Measurements from ENCODE around the gene RMND5B.
A peak's percentile ranks its signal among the peaks of the same experiment; 100 is the strongest.

Gene RMND5B

GRCh38 chr5:178136990-178137389 is 6.2 kb downstream of the RMND5B start:
- DNase-seq, result no peak

DNA sequence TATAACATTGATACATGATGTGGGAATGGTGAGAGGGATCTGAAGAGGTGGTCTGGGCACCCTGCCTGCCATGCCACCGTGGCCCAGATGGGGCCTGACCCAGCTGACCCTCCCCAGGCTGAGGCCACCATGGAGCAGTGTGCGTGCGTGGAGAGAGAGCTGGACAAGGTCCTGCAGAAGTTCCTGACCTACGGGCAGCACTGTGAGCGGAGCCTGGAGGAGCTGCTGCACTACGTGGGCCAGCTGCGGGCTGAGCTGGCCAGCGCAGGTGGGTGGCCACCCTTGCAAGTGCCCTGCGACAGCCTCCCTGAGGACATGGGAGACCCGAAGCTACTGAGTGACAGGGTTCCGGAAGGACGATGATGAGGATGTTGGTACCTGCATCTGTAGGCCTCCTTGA is 7.2 kb downstream of the RMND5B start:
- DNase-seq, result no peak

- no peak for DNase-seq
Measured at GRCh38 chr5:178141550-178141949, 10.7 kb downstream of the RMND5B start.

- DNase-seq, result no peak
Measured at GRCh38 chr5:178142642-178143041, 11.8 kb downstream of the RMND5B start.

GRCh38 chr5:178143246-178143645 is 12.4 kb downstream of the RMND5B start:
- DNase-seq, result no peak

DNA sequence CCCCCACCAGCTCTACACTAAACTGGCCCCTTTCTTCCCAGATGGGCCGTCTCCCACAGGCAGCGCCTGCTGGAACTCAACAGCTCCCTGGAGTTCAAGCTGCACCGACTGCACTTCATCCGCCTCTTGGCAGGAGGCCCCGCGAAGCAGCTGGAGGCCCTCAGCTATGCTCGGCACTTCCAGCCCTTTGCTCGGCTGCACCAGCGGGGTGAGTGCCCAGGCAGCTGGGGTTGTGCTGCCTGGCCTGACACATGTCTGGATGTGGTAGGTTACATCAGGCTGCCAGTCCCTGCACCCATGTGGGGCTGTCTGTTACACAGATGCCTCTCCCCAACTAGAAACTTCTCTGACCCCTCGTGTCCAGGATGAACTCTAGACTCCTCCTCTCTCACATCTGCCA is 13.1 kb downstream of the RMND5B start:
- DNase-seq, result no peak

DNA sequence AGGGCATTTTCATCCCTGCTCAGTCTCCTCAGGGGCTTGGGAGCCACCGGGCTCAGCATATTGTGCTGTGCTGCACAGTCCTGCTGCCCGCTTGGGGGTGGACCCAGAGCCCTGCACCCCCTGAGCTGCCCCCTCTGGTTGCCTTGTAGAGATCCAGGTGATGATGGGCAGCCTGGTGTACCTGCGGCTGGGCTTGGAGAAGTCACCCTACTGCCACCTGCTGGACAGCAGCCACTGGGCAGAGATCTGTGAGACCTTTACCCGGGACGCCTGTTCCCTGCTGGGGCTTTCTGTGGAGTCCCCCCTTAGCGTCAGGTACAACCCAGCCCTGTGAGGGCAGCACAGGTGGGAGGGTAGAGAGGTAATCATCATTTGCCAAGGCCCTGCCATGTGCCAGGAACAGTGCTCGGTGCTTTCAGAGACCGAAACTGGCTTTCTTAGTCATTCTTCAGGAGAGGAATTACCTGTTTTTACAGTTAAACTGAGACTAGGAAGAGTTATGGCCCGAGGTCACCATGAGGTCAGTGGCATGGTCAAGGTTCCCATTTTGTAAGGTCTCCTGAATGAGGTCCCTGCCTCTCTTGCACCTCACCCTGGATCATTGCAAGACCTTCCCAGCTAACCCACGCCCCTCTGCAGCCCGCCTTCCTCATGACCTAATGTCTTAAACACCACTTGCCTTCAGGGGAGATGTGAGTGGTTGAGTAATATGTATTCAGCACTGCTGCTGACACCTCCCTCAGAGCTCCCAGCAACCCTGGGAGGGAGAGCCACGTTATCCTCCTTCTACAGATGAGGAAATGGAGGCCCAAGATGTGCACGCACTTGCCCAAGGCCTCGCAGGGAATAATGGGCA is 15.4 kb downstream of the RMND5B start:
- no peak for DNase-seq

- DNase-seq, result no peak
Measured at GRCh38 chr5:178147406-178147805, 16.6 kb downstream of the RMND5B start.

DNA sequence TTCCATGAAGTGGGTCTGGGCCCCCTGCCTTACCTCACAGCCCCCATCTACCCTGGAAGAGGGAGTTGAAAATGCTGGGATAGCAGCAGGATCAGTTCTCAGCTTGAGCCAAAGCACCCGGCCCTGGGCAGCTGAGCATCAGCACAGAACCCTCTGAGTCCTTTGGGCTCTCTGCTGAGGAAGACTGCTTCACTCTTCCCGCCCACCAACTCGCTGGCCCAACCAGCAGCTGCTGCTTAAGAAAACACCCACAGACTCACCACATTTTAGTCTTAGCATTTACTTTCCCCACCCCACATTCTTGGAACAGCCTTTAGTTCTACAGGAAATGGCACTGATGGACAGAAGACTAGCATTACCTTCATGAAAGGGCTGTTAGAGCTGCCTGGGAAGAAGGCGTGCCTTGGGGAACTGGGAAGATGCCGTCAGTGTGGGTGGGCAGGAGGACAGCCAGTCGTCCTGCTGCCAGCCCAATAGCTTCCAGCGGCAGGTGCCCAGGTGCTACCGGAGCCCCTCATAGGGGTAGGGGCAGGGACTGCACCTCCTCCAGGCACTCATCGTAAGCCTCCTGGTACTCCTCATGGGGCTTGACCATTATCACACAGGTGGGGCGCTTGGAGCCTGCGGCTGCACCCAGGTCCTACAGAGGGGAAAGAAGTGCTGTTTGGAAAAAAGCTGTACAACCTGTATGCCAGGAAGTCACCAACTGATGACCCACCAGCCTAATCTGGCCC is 18.6 kb downstream of the RMND5B start:
- DNase-seq, result no peak

DNA sequence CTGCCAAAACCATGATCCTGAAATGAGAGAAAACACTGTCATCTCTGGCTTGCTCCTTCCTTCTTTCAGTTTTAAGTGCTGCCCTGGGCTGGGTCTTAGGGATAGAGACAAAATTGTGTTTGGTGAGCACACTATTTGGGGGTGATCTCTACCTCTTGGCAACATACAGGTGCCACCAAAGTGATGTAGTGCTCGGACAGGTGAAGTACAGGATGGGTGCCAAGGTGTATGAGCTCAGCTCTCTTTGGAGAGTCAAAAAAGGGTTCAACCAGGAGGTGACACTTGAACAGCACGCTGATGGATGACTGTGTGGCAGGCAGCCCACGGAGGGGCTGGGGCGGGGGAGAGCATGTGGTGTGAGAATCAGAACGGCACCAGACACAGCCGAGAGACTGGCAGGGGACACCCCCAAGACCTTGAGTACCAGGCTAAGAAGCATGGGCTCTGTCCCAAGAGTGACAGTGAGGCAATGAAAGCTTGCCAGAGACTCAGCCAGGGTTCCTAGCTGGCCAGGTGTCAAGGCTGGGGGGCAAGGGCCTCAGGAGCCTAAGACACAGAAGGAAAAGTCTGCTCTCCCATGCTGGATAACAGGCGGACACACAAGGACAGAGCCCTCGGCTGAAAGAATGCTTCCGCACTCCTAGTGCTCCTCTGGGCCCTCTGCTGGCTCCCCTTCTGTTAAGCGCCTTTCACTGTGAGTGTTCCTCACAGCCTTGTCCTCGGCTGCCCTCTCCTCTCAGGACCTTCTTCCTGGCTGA is 20.3 kb downstream of the RMND5B start:
- no peak for DNase-seq

DNA sequence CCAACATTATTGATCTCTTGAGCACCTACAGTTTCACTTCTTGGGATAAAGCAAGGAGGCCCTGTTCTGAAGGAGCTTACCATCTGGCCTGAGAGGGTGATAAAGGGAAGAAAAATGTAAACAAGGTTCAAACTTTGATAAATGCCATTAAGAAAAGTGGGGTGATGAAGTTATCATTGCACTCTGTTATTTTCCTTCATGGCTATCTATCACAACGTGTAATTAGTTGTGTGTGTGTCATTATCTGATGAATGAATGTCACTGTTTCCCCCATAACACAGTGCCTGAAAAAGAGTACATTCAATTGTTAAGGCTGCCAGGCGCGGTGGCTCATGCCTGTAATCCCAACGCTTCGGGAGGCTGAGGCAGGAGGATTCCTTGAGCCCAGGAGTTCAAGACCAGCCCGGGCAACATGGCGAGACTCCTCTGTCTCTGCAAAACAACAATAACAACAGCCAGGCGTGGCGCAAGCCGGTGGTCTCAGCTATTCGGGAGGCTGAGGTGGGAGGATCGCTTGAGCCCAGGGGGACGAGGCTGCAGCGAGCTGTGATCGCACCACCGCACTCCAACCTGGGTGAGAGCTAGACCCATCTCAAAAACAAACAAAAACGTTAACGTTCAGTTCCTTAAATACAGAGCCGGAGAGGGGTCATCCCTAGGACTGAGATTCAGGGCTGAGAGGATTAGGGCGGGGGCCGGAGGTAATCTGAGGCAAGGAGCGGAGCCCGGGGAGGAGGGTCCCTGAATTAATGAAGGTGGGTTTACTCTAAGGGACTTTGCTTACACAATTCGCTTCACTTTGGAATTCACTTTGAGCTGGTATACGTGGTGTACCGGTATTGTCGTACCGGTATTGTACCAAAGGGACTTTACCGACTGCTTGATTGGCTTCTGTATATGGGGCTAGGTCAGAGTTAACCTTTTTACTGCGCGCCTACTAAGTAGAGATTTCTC is 22.0 kb downstream of the RMND5B start:
- no peak for DNase-seq

DNA sequence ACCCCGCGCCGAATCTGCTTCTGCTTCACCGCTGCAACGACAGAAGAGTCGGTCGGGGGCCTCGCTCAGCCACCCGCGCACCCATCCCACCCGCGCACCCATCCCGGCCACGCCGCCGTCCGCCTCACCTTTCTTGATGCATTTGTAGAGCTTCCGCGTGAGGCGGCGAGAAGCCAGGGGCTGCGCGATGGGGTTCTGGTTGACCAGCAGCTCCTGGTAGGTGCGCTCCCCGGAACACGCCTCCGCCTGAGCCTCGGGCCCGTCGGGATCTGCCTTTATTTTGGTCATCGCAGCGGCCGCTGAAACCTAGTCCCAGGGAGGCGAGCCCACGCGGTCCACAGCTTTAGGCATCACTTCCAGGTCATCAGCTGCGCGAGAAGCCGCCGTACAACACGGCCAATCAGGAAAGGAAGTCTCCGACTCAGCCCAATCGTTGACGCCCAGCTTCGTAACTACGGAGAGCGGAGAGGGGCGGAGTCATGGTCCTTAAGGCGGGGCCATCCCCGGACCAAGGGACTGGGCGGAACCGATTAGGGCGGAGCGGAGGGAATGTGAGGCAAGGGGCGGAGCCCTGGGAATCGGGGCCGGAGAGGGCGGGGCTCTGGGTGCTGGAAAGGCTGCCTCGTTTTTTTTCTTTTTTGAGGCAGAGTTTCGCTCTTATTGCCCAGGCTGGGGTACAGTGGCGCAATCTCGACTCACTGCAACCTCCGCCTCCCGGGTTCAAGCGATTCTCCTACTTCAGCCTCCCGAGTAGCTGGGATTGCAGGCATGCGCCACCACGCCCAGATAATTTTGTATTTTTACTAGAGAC is 22.9 kb downstream of the RMND5B start, which contains the start of gene NHP2:
Gene NHP2 (minus strand): TSS at position 356 of the 811 bp plus-strand sequence. CDS start 68 bp downstream, at position 288.
- DNase-seq, result peak; percentile 88

GRCh38 chr5:178155065-178155464 is 24.3 kb downstream of the RMND5B start:
- no peak for DNase-seq

- DNase-seq, result no peak
Measured at GRCh38 chr5:178160176-178160575, 29.4 kb downstream of the RMND5B start.

DNA sequence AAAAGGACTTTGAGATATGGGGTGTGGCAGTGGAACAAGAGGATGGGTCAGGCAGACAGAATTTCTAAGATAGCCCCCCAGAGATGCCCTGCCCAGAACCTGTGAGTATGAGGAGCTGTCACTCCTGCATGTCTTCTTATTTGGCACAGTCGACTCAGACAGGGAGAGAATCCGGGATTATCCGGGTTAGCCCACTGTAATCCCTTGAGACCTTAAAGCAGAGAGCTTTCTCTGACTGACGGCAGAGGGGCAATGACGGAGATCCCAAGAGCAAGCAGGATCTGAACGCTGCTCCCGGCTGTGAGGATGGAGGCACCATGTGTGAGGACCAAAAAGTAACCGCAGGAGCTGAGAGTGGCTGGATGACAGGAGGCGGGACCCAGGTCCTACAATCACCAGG is 31.7 kb downstream of the RMND5B start:
- no peak for DNase-seq

DNA sequence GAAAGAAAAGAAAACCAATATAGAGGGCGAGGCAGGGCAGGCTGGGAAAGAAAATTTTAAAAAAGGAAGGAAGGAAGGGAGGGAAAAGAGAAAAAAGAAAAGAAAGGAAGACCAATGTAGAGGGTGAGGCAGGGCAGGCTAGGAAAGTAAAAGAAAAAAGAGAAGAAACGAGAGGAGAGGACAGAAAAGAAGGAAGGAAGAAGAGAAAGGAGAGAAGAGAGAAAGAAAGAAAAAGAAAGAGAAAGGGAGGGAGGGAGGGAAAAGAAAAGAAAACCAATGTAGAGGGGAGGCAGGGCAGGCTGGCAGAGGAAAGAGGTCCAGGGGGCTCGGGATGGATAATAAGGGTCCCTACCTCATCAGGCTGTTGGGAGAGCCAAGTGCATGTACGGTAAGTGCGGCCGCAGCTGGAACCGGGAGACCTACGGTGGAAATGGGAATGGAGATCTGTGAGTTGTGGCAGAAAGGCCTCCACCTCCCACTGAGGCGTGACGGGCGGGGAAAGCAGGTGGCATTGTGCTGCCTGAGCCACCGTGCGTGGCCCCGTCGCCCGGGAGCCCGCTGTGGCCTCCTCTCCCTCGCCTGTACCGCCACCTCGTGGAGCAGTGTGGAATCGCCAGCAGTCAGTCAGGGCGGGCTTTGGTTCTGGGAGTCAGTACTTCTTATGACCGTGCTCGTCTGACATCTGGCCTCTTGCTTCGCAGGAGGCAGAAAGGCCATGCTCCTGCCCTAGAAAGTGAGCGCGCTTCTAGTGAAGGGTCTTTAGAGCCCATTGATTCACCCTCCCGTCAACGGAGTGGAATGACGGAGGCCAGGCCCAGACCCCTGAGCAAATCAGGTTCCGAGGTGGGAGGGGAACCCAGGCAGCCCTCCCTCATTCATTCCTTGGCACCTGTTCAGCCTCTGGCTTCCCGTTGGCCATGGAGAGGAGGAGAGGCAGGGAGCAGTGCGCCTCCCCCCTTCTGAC is 33.2 kb downstream of the RMND5B start:
- DNase-seq, result peak; percentile 53

DNA sequence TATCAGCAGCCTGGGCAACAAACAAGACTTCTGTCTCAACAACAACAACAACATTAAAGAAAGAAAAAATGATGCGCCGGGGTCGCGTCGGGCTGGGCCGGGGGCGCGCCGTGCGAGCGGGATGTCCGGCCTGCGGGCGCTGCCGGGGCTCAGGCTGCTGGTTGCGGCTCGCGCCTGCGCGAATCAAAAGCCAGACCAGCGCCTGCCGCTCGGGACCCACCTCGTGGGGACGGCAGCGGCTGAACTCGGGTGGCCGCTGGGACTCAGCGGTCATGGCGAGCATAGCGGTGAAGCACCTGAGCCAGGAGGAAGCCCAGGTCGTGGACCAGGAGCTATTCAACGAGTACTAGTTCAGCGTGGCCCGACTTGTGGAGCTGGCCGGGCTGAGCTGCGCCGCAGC is 34.8 kb downstream of the RMND5B start:
- no peak for DNase-seq

DNA sequence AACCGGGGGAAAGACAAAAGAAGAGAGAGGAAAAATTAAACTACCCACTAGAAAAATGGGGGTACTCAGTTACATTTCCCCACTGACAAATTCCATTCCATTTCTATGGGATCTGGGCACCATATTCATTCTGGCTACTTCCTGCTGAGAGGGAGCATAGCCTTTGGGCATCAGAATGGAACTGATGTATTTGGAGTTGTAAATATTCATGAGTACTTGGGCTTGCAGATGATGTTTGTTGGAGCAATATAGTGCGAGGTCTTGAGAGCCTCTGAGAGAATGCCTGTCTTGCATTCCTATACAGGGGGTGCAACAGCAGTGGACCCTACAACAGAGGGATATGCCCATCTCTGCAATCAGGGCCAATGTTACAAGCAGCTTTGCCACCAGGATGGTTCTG is 39.6 kb downstream of the RMND5B start:
- DNase-seq, result no peak

- DNase-seq, result no peak
Measured at GRCh38 chr5:178174456-178174855, 43.6 kb downstream of the RMND5B start.

DNA sequence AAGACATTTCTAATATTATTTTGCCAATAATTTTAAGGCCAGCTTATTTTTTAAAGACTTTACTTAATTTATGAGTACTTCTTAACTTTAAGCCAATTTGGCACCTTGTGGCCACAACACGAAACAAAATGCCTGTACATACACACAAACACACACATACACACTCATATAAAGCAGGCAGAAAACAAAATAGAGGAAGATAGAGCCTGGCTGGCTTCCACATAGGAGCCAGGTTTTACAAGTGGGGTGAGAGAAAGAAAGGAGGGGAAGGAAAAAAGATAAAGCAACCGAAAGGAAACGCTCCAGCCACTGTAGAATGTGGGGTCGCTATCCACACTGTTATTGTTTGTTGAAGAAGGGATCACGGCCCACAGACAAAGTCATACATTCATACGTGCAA is 46.0 kb downstream of the RMND5B start:
- DNase-seq, result no peak
